Body of pancreas (tissue), 4 donors: Measurements from ENCODE around the gene MYBBP1A. TPM values are rescaled to one million over a fixed set of nuclear protein-coding genes. Genes with fewer than 3 reads are reported as not detected.

ENCODE experiments used
- ATAC-seq: fragments of 150-250 bp; one replicate; pipeline ENCODE4 v1.9.1; 2016
- DNase-seq, 4 donors: peaks; one replicate each; pipeline ENCODE4 v3.0.0-alpha.2; 2019
- H3K27ac ChIP-seq, 4 donors: fragments of 200-600 bp; sonication (generic); 1 replicate in 3 of 4; 2 replicates in 1 of 4; pipeline versions ENCODE4 v1.5.1 to v1.6.1; 2016 to 2019; ENCODE audit warnings: mild to moderate bottlenecking in 1 of 4, mixed read lengths in 1 of 4, moderate library complexity in 1 of 4
- H3K27me3 ChIP-seq, 2 donors: fragments of 200-600 bp; sonication (generic); one replicate each; pipeline ENCODE4 v1.6.0; 2016; ENCODE audit warnings: mild to moderate bottlenecking in 1 of 2
- H3K36me3 ChIP-seq, 2 donors: fragments of 200-600 bp; sonication (generic); replicated peaks in 1 of 2; 2 replicates each; pipeline ENCODE4 v1.5.1; 2016; ENCODE audit warnings: low read depth in 2 of 2; ENCODE audit not compliant: insufficient read depth in 1 of 2
- H3K4me1 ChIP-seq: fragments of 200-600 bp; sonication (generic); one replicate; pipeline ENCODE4 v1.6.0; 2016
- H3K4me3 ChIP-seq, 2 donors: fragments of 200-600 bp; sonication (generic); 1 replicate in 1 of 2; 2 replicates in 1 of 2; pipeline ENCODE4 v1.5.1; 2016 to 2019
- H3K9me3 ChIP-seq, 3 donors: fragments of 200-600 bp; sonication (generic); 1 replicate in 2 of 3; 2 replicates in 1 of 3; pipeline ENCODE4 v1.5.1; 2016
- POLR2A ChIP-seq, 3 donors: fragments of 450-650 bp; IDR thresholded peaks; one replicate each; pipeline ENCODE4 v1.6.1; 2016; ENCODE audit warnings: antibody characterized with exemption in 3 of 3, mild to moderate bottlenecking in 2 of 3
- WGBS, 2 donors: methylation state at CpG; one replicate each; pipeline ENCODE4 v1.1.5; 2017; 5-methylcytosine and 5-hydroxymethylcytosine counted together
- intact Hi-C: fragments of 100-400 bp; cut with DNase I; formaldehyde crosslinking; loops from one replicate; pipeline ENCODE4 v1.15.1; 2023
- total RNA-seq, 2 donors: library from RNA; depleted of rRNA; stranded (reverse); fragments of >200 nt; gene quantifications; one replicate each; pipeline ENCODE4 v1.1.0, GENCODE V29; 2016
- TF ChIP-seq, protein P1 (sequence below), 7 experiments: fragments of 450-650 bp in 4 of 7; fragments of 200-600 bp in 3 of 7; sonication (generic) in 3 of 7; IDR thresholded peaks; one replicate each; pipeline ENCODE4 v1.5.1; 2016 to 2019; ENCODE audit warnings: antibody characterized with exemption in 7 of 7

Gene MYBBP1A
- total RNA-seq, 2 donors from 2014 or later, result 37.9 to 105 TPM

DNA sequence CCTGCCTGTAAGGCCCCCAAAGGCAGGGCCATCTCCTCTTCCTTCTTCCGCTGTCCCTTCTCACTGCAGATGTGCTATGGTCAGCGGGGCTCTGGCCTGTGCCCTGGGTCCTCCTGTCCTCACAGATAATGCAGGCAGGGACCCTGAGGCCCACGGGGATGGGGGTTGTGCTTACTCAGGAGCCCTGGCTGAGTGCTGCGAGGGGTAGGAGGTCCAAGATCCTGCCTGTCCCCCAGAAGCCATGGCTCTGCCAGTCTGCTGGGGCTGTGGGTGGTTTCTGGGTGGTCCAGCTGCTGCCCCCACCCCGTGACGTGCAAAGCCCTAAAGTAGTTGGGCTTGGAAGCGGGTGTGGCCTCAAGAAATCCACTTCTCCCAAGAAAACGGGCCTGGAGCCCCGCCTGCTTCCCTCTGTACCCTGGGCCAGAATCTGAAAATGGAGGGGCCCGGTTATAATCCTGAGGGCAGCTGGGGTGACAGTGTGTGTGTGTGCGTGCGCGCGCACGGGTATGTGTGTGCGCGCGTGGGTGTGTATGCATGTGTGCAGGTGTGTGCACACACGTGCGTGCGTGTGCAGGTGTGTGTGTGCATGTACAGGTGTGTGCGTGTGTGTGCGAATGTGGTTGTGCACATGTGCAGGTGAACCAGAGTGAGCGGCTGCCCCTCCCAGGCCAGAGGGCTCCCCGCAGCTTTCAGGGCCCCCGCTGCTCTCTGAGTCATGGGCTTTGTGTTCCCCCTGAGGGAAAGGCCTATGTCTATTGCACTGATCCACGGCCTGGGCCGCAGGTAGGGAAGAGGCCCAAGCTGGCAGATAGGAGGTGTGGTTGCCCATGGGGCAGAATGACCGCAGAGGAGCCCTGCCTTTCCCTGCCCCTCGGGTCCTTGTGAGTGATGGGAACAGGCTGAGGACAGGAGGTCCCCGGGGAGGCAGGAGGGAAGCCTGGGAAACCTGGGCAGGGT is 42.8 kb downstream of the MYBBP1A start:
- Histone ChIP-seq H3K36me3 (no peaks in the 10 kb centered on the region), H3K27ac (peak overlapping the region; percentile 77 to 91 (median 82)), H3K4me1 (peaks cover 90% of the 10 kb centered on the region), H3K9me3 (no peaks in the 10 kb centered on the region), H3K27me3 (no peaks in the 10 kb centered on the region), H3K4me3 (no peak overlapping the region)
- intact Hi-C loops, result no loop called here
- TF ChIP-seq, protein P1, sequence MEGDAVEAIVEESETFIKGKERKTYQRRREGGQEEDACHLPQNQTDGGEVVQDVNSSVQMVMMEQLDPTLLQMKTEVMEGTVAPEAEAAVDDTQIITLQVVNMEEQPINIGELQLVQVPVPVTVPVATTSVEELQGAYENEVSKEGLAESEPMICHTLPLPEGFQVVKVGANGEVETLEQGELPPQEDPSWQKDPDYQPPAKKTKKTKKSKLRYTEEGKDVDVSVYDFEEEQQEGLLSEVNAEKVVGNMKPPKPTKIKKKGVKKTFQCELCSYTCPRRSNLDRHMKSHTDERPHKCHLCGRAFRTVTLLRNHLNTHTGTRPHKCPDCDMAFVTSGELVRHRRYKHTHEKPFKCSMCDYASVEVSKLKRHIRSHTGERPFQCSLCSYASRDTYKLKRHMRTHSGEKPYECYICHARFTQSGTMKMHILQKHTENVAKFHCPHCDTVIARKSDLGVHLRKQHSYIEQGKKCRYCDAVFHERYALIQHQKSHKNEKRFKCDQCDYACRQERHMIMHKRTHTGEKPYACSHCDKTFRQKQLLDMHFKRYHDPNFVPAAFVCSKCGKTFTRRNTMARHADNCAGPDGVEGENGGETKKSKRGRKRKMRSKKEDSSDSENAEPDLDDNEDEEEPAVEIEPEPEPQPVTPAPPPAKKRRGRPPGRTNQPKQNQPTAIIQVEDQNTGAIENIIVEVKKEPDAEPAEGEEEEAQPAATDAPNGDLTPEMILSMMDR (IDR thresholded peaks at IDR 0.05), result no peak
- no peak for TF ChIP-seq POLR2A (IDR thresholded peaks at IDR 0.05)
- ATAC-seq (no peak), DNase-seq (no peak)
- 90 to 95% methylated on average over 23 to 31 of the region's 31 CpGs for WGBS, 2 donors

DNA sequence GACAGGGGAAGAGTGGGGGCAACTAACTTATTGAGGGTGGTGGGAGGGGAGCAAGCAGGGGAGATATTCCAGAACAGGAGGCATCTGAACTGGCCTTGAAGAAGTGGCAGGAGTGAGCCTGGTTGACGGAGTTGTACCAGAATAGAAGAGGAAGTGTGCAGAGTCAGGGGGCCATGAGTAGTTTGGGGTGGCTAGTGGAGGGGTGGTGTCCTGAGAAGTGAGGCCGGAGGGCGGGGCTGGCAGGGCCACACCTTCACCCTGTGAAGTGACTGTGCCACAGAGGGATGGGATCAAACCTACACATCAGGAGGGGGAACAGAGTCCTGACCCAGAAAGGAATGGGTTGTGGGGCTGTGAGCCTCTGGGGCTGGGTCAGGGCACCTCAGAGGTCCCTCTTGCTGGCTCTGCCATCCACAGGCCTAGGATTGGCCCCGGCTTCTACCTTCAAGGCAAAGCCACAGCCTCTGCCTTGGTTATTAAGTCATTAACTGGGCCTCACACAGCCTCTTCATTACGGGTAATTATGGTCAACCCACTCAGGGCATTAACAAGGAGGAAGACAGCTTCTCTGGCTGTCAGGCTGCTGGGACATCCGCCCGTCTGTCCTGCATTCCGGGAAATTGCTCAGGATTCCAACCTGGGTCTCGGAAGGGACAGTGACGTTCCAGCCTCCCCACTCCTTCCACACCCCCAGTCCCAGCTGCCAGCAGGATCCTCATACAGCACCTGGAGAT is 43.8 kb downstream of the MYBBP1A start:
- no peaks in the 10 kb centered on the region for H3K36me3 ChIP-seq
- H3K4me1 ChIP-seq, result peaks cover 95% of the 10 kb centered on the region
- ATAC-seq (no peak), DNase-seq (no peak)
- H3K4me3 ChIP-seq, result no peak overlapping the region
- intact Hi-C loops, result no loop called here
- WGBS, 2 donors, result 87 to 99% methylated on average over 9 to 10 of the region's 10 CpGs
- H3K27ac ChIP-seq, result peak overlapping the region; percentile 34 to 83 (median 72)
- TF ChIP-seq, protein P1 (IDR thresholded peaks at IDR 0.05), result no peak
- no peak for TF ChIP-seq POLR2A (IDR thresholded peaks at IDR 0.05)
- no peaks in the 10 kb centered on the region for H3K9me3 ChIP-seq
- H3K27me3 ChIP-seq, result no peaks in the 10 kb centered on the region

DNA sequence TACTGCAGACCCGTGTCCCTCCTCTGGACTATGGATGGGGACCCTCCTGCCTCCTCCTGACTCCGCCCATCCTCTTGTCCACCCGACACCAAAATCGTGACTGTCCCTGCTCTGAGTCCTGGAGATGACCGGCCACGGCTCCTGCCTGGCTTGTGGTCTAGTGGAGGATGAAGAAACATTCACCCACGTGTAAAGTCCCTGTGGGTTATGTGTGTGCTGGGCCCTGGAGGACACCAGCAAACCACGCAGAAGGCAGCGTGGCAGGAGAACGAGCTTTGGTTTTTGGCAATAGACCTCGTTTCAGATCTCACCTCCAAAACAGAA is 44.6 kb downstream of the MYBBP1A start:
- no peak overlapping the region for H3K4me3 ChIP-seq
- H3K27ac ChIP-seq, result peak overlapping the region; percentile 34 to 83 (median 72)
- intact Hi-C loops, result no loop called here
- TF ChIP-seq, protein P1 (IDR thresholded peaks at IDR 0.05), result no peak
- no peak for TF ChIP-seq POLR2A (IDR thresholded peaks at IDR 0.05)
- WGBS, 2 donors, result 70 to 72% methylated on average over 5 to 11 of the region's 11 CpGs
- no peaks in the 10 kb centered on the region for H3K27me3 ChIP-seq
- H3K9me3 ChIP-seq, result no peaks in the 10 kb centered on the region
- H3K4me1 ChIP-seq, result peaks cover 95% of the 10 kb centered on the region
- ATAC-seq (no peak), DNase-seq (no peak)
- no peaks in the 10 kb centered on the region for H3K36me3 ChIP-seq

DNA sequence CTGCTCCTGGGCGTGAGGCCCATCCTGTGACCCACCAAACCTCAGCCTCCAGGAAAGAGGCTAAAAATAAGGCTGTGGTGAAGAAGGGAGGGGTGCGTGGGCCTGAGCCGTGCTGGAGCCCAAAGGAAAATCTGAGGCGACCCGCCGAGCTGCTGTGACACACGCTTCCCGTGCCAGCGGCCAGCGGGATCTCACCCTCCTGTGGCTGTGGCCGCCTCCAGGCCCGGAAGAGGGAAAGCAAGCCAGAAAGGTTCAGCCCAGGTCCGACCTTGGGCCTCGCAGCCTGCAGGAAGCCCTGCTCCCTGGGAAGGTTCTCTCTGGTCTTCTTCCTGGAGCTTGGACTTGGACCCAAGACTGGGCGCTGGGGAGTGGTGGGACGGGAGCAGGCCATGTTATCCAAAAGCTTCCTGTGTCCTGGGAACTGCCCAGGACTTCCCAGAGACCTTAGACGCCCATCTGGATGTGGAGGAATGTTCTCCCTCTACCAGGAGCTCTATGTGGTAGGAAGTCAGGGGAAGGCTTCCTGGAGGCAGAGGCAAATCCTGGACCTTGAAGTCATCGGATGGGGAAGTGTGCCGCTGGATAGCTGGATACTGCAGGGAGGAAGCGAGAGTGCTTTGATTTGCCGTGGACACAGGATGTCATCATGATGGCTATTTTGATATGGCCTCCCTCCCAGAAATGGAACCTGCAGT is 45.1 kb downstream of the MYBBP1A start:
- no peak overlapping the region for H3K4me3 ChIP-seq
- ATAC-seq, result peak; percentile 24
- no peaks in the 10 kb centered on the region for H3K9me3 ChIP-seq
- no peak for TF ChIP-seq POLR2A (IDR thresholded peaks at IDR 0.05)
- TF ChIP-seq, protein P1 (IDR thresholded peaks at IDR 0.05), result no peak
- 73 to 75% methylated on average over 10 to 21 of the region's 21 CpGs for WGBS, 2 donors
- H3K27ac ChIP-seq, result peak overlapping the region; percentile 34 to 83 (median 72)
- peaks cover 91% of the 10 kb centered on the region for H3K4me1 ChIP-seq
- H3K27me3 ChIP-seq, result no peaks in the 10 kb centered on the region
- peak in 3 of 4 donors; percentile 39 to 55 (median 46) for DNase-seq
- H3K36me3 ChIP-seq, result no peaks in the 10 kb centered on the region
- intact Hi-C loops, result no loop called here
